NAMALWA (cell line): ENCODE results near the gene LRCH3.

Source experiments
- DNase-seq: peaks from one replicate; pipeline ENCODE4 v3.0.0-alpha.2; 2015; ENCODE audit warnings: low spot score

The LRCH3 gene

DNA sequence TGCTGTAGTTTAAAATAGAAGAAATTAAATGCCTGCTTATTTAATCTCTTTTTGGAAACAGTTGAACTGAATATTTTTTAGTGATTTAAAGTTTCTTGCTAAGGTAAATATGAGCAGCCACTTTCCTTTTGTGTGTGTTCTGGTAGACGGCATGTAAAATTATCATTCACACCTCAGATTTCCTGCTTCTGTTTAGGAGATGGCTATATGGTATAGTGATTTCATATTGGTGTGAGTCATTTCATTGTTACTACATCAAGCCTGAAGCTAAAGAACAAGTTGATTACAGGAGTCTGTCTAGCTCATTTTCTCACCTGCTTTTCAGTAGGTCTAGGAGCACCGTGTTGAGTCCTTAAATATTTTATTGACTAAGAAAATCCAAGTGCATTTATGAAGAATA, 2.2 kb downstream of the LRCH3 start:
- DNase-seq = no peak

DNA sequence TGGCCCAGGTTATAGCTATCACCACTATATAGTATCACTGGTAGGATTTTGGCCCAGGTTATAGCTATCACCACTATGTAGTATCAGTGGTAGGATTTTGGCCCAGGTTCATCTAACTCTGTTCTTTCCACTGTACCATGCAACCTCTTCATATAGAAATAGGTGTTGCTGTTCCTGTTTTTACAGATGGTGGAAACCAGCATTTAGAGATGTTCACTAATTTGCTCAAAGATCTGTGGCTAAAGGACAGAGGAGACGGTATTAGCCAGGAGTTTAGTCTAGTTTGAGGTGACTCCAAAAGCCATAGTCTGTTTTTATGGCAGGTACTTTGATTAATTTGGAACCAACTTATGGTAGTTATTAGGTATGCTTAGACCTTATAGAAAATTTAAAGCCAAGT, 3.1 kb downstream of the LRCH3 start:
- DNase-seq = peak; percentile 27

DNA sequence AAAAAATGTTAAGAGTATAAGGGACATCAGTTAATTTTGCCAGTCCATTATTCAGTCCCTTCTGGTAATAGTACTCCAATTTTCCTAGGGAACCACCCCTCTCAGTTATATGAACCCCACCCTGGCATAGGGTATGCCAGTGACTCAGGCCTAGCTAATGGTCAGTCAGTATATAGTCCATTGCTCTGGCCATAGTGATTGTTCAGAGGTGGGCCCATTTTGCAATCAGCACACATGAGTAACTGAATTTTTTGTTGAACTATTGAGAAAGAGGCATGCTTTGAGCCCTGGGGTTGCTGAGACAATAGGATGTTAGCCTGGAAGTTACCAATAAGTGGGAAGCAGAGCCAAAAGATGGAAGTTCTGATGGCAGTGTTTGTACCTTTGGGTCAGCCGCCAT, 4.1 kb downstream of the LRCH3 start:
- no peak for DNase-seq

DNA sequence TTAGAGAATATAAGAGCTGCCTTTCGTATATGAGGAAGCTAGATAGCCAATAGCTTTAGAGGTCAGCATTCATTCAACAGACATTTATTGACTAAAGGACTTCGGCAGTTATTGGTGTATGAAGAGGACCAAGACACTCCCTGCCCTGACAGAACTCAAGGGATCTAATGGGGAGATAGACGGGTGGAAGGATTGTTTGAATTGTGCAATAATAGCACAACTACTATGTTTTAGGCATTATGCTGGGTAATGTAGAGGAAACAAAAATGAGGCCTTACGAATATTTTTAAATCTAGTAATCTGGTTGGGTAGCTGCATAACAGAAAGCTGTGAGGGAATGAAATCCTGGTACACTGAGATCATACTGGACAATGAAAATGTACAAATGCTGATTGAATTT, 5.0 kb downstream of the LRCH3 start:
- DNase-seq = no peak

DNA sequence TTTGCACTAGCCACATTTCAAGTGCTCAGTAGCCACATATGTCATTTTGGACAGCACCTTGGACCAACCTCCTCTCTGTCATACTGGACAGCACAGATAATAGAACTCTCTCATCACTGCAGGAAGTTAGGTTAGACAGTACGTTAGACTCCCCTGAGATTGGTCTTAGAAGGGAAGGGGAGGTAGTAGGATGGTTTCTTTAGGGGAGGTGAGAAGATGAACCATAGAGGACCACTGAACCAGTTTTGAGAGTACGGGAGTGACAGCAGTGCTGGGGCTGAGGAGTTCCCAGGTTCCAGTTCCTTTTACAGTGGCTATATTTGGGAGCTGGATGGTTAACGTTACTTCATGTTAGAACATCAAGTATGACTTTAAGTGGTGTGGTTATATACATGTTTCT, 7.8 kb downstream of the LRCH3 start:
- no peak for DNase-seq

DNA sequence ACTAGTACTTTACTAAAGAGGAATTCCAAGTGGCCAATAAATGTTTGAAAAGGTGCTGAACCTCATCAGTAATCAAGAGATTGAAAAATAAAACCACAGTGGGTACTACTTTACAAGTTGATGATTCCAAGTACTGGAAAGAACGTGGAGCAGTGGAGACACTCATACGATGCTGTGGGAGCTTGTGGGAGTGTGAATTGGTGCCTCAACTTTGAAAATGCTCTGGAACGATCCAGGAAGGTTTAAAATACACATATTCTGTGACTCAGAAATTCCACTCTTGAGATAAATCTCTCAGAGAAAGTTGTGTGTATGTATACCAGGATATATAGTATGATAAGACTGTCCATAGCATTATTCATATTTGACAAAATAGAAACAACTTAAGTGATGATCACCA, 9.3 kb downstream of the LRCH3 start:
- DNase-seq = no peak

DNA sequence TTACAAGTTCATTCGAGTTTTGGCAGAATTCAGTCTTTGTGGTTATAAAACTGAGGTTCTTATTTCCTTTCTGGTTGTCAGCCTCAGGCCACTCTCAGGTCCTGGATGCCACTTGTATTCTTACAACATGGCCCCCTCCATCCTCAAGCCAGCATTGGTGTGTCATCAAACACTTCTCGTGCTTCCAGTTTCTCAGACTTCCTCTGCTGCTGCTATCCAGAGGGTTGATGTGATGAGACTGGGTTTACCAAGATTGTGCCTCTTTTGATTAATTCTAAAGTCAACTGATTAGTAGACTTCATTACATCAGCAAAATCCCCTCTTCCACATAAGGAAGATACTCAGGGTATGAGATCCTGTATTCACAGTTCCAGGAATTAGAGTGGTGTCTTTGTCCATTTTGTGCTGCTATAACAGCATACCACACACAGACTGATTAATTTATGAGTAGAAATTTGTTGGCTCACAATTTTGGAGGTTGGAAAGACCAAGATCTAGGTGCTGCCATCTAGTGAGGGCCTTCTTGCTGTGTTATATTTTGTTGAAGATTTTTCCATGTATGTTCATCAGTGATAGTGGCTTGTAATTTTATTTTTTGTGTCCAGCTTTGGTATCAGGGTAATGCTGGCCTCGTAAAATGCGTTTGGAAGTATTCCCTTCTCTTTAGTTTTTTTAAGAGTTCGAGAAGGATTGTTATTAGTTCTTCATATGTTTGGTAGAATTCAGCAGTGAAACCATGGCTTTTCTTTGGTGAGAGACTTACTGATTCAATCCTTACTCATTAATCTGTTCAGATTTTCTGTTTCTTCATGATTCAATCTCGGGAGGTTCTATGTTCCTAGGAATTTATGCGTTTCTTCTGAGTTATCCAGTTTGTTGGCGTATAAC, 11.1 kb downstream of the LRCH3 start:
- DNase-seq = peak; percentile 72

DNA sequence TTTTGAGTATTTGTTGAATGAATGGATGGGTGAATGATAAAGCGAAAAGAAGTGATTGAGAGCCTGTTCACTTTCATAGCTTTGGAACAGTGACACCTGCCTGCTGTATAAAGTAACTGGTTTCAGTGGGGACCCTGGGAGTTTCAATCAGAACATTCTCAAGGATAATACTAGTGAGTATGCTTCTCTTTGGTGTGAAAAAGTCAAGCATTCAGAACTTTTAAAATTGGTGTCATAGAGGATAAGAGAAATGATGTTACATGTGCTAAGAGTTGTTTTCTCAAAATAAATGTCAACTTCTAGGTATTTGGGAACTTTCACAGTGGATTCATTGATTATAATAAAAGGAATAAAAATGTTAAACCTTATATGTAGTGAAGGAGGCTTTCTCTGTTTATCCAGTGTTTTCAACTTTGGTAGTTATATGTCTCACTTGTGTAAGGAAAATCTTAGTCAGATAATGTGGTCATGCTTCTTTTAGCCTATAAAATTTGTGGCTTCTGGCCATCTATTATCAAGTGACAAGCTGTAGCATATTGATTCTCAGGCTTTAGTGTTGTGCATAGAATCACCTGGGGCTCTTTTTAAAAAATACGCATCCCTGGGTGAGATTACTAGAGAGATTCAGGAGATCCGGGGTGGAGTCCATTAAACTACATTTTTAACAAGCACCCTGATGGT, 11.9 kb downstream of the LRCH3 start:
- DNase-seq = peak; percentile 45

DNA sequence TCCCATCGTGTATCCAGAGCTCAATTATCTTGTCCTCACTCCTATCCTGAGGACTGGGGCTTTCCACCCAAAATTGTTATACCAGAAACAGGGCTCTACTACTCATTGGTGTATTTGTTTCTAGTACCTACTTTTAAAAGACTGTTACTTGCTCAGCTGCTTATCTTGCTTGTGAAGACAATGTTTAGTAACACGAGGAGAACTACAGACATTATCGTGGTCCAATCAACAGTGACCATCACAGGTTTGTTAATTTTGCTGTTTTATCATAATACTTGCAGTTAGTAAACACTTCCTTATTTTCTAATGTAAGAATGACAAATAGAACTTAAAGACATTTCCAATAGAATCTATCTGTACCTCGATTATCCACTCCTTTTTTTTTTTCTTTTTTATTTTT, 13.5 kb downstream of the LRCH3 start:
- DNase-seq = no peak

DNA sequence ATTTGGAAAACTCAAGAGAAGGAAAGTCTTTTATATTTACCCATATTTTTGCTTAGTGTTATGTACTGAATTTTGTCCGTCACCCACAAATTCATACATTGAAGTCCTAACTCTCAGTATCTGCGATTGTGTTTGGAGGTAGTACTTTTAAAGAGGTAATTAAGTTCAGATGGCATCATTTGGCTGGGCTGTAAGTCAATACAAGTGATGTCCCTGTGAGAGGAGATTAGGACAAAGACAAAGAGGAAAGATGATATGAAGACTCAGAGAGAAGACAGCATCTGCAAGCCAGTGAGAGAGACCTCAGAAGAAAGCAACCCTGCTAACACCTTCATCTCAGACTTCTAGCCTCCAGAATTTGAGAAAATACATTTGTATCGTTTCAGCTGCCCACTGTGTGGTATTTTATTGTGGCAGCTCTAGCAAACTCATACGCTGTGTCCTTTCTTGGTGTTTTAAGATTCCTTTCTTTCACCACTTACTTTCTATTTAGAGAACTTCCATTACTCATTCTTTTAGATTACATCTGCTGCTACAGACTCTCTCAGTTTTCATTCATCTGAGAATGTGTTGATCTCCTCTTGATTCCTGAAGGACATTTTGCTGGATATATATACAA, 17.0 kb downstream of the LRCH3 start:
- DNase-seq = no peak

DNA sequence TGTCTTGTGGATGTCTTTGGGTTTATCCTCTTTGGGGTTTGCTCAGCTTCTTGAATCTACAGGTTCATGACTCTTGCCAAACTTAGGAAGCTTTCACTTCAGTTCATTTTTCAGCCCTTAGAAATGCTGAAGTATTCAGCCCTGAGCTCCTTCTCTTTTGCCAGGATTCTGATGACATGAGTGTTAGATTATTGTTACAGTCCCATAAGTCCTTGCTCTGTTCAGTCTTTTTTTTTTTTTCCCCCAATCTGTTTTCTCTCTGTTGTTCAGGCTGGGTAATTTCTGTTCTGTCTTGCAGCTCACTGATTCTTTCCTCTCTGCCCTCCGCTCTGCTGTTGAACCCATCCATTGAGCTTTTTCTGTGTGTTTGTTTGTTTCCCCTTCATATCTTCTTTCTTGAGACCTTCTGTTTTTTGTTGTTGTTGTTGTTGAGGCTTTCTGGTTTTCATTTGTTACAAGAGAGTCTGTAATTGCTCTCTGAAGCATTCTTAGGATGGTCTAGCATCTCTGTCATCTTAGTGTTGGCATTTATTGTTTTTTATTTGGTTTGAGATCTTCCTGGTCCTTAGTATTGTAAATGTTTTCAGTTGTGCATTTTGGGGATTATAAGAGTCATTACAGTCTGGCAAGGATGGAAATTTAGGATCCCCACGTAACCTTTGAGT, 18.4 kb downstream of the LRCH3 start:
- DNase-seq = no peak

DNA sequence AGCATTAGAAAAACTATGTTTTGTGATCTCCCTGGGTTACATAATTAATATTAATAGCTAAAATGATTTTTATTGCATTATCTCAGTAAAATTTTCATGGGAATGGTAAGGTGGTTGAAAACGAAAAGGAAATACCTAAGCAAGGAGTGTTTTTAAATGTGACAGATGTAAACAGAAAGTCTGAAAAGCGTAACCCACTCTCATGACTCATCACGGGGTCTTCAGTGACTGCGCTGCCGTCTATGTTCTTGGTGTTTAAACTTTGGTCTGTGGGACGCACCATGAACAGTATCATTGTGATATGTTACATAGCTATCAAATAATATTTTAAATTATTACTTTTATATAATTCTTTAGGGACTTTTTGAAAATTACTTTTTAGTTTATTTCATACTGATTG, 19.8 kb downstream of the LRCH3 start:
- DNase-seq = no peak

DNA sequence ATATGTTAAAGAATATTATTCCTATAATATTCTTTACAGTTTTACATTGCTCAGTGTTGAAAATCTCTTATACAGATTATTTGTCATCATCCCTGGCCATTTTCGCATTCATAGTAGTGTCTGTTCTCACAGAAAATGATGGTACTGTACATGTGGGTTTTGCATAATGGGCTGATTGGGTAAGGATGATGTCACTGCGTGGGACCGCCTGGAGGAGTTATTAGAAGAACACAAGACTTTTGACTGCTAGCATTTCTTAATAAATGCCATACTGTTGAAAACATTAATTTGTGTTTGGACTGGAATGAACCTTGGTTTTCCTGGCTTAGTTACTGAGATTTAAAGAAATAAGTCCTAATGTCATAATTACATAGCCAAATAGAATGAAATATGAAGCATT, 20.3 kb downstream of the LRCH3 start:
- no peak for DNase-seq

DNA sequence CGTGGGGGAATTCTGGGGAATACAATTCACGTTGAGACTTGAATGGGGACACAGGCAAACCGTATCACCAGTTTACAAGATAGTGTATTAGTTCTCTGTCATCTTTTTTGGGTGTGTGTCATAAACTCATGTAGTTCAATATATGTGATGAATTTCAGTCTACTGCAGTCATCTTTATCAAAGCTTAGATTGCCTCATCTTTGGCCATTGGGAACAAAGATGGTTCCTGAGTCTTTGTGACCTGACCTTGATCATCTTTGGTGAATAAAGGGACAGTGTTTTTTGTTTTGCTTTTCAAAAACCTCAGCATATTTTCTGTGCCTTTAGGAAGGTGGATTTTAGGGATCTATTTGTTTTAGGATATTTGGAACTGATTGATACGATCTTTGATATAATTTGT, 23.3 kb downstream of the LRCH3 start:
- DNase-seq = no peak

DNA sequence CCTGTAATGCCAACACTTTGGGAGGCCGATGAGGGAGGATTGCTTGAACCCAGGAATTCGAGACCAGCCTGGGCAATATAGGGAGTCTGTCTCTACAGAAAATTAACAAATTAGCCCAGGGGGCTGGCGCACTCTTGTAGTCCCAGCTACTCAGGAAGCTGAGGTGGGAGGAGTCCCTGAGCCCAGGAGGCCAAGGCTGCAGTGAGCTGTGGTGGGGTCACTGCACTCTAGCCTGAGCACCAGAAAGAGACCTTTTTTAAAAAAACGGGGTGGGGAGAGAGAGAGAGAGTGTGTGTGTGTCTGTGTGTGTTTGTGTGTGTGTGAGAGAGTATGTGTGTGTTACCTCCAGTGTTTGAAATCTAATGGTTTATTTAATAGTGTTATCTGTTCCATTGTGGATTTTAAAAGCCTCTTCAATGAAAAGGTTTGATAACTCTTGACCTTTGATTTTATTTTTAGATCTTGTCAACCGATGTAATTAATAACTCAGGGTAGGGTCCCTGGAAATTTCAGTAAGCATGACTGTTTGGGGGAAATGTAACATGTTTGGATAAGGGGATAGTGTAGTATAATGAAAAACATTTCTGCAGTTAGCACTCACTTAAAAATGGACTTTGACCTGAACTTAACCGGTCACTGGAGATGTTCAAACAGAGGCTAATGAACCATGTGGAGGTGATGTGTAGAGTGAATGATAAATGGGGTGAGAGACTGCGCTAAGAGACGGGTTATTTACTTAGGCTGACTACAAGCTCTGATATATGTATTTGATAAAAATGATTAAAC, 29.7 kb downstream of the LRCH3 start:
- no peak for DNase-seq

DNA sequence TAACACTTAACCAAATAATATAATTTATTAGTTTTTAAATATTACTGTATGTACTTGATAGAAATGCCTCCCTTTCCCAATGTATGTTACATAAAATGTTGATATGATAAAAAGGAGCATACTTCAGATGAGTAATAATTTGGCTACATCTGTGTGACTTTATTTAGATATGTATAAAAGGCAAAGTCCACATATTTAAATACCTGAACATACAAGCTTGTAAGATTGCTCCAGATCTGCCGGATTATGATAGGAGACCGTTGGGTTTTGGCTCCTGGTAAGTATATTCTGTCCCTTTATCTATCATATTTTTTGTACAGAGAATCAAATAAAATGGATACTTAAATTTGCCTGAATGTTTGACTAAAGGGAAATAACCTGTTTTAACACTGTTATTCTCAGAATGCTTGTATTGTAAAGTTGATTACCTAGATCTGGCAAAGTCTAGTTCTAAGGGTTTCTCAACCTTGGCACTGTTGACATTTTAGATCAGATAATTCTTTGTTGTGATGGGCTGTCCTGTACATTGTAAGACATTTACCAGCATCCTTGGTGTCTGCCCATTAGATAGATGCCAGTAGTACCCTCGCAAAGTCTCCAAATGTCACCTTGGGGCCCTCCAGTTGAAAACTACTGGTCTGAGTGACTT, 38.5 kb downstream of the LRCH3 start:
- no peak for DNase-seq

DNA sequence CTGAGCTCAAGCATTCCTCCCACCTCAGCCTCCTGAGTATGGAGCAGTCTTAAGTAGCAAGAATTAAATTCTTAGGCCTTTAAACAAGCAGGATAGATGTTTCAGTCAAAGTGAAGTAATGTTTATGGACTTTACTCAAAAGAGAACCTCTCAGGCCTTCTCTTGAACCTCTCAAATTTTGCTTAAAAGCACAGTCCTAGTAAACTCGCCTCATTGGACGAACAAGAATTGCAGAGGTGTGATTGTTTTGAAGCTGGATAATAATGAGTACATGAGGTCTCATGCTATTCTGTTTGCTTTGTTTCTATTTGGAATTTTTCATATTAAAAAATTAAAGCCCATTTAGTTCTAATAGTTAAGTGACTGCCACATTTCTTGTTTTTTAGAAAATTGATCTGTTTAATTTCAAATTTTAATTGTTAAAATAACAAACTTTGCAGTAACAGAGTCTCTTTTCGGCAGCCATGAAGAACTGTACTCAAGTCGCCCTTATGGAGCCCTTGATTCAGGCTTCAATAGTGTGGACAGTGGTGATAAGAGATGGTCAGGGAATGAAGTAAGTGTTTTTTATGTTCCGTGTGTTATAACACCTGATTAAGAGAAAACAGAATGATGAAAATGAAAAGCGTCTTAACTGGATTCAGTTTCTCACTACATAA, 39.4 kb downstream of the LRCH3 start:
- DNase-seq = no peak

DNA sequence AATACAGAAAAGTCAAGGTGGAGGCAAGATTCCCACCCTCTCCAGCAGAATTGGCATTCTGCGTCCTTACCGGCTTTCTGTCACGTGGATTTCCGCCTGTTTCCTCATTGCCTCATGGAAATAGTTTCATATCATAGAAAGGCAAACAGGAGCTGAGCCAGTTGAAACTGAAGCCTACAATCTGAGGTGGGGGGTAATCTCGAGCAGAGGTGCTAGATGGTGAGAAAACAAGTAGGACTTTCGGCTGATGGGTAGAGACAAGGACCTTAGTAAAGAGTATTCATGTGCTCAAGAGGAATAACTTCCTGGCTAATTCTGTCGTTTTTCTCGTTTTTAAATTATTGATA, 39.9 kb downstream of the LRCH3 start:
- no peak for DNase-seq

DNA sequence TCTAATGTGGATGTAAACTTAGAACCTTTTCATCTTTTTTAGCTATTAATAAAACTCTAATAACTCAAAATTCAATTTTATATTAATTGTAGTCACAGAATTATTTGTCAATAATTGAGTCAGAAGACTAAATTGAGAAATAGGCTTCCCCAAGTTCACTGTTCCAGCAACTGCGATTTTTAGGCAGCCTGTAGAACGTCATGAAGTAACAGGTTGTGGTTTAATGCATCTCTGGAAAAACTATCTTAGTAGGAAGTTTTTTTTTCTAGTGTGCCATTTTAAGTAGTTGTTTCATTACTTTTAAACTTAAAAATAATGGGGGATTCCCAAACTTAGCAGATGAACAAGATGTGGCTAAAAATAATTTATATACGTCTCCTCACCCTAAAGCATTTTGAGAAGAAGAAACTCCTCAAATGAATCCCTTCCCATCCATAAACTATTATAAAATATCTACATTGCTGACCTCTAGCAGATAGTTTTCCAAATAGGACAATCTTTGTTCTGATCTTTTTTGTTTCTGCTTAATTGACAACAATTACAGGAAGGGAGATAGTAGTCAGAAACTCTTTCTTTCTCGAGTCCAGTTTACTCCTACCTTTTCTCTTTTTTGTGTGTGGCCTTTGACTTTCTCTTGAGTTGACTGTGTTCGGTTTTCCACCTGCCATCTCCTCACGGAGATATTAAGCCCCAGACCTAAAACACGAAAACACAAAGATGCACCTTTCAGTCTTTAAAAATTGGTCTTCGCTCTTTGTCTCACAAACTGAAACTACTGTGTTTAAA, 43.1 kb downstream of the LRCH3 start:
- DNase-seq = no peak

DNA sequence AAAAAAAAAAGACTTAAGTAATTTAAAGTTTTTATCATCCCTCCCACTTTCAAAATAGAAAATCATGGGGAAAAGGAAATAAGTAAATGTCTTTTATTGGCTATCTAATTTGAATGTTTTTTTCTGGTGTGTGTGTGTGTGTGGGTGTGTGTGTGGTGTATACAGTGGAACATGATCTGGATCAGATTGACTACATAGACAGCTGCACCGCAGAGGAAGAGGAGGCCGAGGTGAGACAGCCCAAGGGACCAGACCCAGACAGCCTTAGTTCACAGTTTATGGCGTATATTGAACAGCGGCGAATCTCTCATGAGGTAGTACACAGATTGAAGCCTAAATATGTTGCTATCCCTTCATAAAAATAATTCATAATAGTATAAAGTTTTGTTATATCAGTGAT, 44.5 kb downstream of the LRCH3 start:
- DNase-seq = no peak
